ENCODE results near the gene HPSE2. TPM values are rescaled to one million over a fixed set of nuclear protein-coding genes. Genes with fewer than 3 reads are reported as not detected.

HPSE2 gene
- total RNA-seq, 1 donor from 2014 or later, result not detected

DNA sequence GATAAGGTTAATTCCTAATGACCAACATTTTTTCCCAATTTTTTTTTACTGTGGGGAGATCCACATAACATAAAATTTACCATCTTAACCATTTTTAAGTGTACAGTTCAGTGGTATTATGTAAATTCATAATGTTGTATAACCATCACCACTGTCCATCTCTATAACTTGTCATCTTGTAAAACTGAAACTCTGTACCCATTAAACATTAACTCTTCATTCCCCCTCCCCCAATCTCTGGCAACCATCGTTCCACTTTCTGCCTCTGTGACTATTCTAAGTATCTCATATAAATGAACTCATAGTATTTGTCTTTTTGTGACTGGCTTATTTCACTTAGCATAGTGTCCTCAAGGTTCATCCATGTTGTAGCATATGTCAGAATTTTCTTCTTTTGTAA, 742.9 kb downstream of the HPSE2 start:
- Histone ChIP-seq H3K4me3 (ENCODE audit: low read depth, low read length) (no peak overlapping the region), H3K27me3 (ENCODE audit: control insufficient read depth, insufficient read depth, low read length) (no peaks in the 10 kb centered on the region), H3K36me3 (ENCODE audit: control insufficient read depth, insufficient read depth, low read length) (no peaks in the 10 kb centered on the region)
- no peak for DNase-seq (ENCODE audit: low read depth)
- TF ChIP-seq, protein P1, sequence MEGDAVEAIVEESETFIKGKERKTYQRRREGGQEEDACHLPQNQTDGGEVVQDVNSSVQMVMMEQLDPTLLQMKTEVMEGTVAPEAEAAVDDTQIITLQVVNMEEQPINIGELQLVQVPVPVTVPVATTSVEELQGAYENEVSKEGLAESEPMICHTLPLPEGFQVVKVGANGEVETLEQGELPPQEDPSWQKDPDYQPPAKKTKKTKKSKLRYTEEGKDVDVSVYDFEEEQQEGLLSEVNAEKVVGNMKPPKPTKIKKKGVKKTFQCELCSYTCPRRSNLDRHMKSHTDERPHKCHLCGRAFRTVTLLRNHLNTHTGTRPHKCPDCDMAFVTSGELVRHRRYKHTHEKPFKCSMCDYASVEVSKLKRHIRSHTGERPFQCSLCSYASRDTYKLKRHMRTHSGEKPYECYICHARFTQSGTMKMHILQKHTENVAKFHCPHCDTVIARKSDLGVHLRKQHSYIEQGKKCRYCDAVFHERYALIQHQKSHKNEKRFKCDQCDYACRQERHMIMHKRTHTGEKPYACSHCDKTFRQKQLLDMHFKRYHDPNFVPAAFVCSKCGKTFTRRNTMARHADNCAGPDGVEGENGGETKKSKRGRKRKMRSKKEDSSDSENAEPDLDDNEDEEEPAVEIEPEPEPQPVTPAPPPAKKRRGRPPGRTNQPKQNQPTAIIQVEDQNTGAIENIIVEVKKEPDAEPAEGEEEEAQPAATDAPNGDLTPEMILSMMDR (IDR thresholded peaks at IDR 0.05; ENCODE audit: insufficient read depth, low read length, poor library complexity, severe bottlenecking), result no peak

DNA sequence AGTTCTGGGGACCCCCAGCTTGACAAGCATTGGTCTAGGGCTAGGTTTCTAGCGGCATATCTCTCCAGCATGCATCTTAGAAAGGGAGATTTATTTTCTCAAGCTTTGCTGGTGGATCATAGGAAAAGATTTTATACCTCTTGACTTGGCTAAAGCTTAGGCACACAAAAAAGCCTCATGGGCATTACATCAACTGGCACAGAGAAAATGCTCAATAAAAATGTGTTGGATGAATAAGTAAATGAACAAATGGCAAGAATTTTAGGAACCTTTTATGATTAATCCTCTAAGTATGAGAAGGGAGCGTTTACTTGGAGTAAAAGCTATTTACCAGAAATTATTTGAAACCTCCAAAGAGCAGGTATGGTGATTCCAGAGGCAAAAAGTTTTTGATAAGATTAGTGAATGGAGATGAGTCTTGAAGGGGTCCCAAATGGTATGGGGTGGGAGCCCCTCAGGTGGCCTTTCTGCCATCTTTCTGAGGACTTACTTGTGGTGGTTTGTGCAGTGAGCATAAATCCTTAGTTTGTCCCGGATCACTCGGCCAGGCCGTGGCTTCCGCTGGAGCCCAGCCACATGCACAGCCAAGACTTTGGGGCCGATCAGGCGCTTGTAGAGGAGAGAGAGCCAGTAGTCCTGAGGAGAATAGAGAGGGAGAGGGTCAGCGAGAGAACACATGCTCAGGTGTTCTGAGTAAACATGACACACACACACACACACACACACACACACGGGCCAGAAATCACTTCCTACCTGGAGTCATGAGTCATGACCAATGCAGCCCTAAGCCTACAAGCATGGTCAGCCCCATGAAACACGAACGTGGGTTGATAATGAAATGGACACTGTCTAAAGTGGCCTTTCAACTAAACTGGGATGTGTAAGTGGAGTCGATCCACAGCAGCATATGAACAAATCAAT, 745.8 kb downstream of the HPSE2 start:
- TF ChIP-seq, protein P1 (IDR thresholded peaks at IDR 0.05; ENCODE audit: insufficient read depth, low read length, poor library complexity, severe bottlenecking), result no peak
- Histone ChIP-seq H3K36me3 (ENCODE audit: control insufficient read depth, insufficient read depth, low read length) (no peaks in the 10 kb centered on the region), H3K27me3 (ENCODE audit: control insufficient read depth, insufficient read depth, low read length) (no peaks in the 10 kb centered on the region), H3K4me3 (ENCODE audit: low read depth, low read length) (no peak overlapping the region)
- DNase-seq (ENCODE audit: low read depth), result no peak

DNA sequence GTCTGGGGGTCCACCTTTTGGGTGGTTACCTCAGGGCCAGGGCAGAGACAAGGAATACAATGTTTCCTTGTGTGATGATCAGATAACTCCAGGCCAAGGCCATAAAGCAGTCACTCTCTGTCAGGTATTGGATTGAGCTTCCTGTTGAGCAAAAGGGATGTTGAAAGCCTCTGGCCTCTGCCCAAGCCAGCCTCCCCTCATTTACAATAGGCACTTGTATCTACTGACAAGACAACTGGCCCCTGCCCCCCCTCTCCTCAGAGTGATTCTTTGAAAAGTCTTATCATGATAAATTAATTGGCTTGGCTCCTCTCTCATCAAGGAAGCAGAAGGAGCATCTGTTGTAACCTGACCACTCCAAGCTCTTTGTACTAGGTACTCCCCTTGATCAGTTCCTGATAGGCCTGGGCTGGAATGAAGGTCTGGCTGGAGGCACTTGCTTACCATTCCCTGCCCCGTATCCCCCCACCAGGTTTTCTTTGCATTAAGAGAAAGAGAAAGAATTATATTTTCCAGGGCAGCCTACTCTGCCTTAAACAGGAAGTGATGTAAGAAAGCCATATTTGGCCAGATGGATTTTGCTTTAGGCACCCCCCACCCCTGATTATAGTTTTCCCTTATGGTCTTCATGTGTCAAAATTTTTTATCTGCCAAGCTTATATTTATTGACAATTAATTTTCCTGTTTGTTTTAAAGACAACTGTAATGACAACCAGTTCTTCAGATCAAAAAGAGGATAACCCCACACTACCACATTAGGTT, 746.8 kb downstream of the HPSE2 start:
- TF ChIP-seq, protein P1 (IDR thresholded peaks at IDR 0.05; ENCODE audit: insufficient read depth, low read length, poor library complexity, severe bottlenecking), result no peak
- no peak for DNase-seq (ENCODE audit: low read depth)
- no peaks in the 10 kb centered on the region for H3K36me3 ChIP-seq (ENCODE audit: control insufficient read depth, insufficient read depth, low read length)
- H3K4me3 ChIP-seq (ENCODE audit: low read depth, low read length), result no peak overlapping the region
- H3K27me3 ChIP-seq (ENCODE audit: control insufficient read depth, insufficient read depth, low read length), result no peaks in the 10 kb centered on the region

DNA sequence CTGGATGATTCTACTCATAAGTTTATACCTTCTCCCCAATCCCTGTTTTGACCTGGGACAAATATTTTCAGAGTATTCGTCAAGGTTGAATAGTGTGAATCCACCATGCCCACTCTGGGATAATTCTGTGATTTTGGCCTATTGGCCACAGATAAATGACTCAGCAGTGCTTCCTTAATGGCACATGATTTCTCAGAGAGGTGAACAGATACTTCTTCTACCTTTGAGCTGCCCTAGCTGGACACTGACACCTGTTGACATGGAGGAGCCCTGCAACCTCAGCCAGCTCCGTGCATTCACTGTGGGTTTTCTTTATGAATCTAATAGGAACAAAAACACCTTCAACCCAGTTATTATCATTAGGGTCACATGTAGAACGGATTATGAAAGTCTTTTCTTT, 748.0 kb downstream of the HPSE2 start:
- H3K36me3 ChIP-seq (ENCODE audit: control insufficient read depth, insufficient read depth, low read length), result no peaks in the 10 kb centered on the region
- H3K4me3 ChIP-seq (ENCODE audit: low read depth, low read length), result no peak overlapping the region
- no peaks in the 10 kb centered on the region for H3K27me3 ChIP-seq (ENCODE audit: control insufficient read depth, insufficient read depth, low read length)
- TF ChIP-seq, protein P1 (IDR thresholded peaks at IDR 0.05; ENCODE audit: insufficient read depth, low read length, poor library complexity, severe bottlenecking), result no peak
- no peak for DNase-seq (ENCODE audit: low read depth)

DNA sequence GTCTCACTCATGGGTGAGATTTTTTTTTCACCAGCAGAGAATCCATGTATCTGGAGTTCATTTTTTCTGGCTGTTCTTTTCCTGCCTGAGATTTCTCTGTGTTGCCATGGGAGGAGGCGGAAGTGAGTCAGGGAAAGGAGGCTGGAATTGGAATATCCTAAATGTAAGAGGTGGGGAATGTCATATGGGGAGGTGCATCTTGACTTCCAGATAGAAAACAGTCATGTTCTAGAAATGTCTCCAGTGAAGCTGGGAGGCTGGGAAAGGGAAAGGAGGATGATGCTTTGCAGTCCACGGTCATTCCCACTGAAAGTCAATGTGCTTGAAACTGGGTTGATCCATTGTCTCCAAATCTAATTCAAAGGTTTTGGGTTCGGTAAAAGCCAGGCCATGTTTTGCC, 749.2 kb downstream of the HPSE2 start:
- no peaks in the 10 kb centered on the region for H3K36me3 ChIP-seq (ENCODE audit: control insufficient read depth, insufficient read depth, low read length)
- no peak for DNase-seq (ENCODE audit: low read depth)

More for the DNA sequence above, 749.2 kb downstream of the HPSE2 start:
- TF ChIP-seq, protein P1 (IDR thresholded peaks at IDR 0.05; ENCODE audit: insufficient read depth, low read length, poor library complexity, severe bottlenecking), result no peak
- H3K4me3 ChIP-seq (ENCODE audit: low read depth, low read length), result no peak overlapping the region
- H3K27me3 ChIP-seq (ENCODE audit: control insufficient read depth, insufficient read depth, low read length), result no peaks in the 10 kb centered on the region
